ENCODE measurements around the gene AFF2.

The AFF2 gene

DNA sequence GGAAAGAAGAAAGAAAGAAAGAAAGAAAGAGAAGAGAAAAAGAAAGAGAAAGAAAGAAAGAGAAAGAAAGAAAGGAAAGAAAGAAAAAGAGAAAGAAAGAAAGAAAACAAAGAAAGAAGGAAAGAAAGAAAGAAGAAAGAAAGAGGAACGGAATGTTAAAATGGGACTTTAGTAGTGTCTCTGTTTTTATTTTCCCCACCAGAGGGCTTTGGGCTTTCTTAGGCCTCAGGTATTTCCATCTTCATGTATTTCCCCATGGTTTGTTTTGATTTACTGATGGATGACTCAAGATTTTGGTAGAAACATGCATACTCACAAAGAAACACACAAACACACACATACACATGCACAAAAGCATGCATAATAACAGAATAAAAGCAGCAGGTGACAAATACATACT lies 181.2 kb downstream of the AFF2 start:
- H3K4me1 ChIP-seq (ENCODE audit: insufficient read depth, low read length) = no peaks in the 10 kb centered on the region
- H3K9ac ChIP-seq (ENCODE audit: low read depth, low read length) = no peak overlapping the region
- H3K36me3 ChIP-seq (ENCODE audit: insufficient read depth, low read length) = no peaks in the 10 kb centered on the region
- H3K27ac ChIP-seq (ENCODE audit: low read depth, low read length) = no peak overlapping the region
- no peaks in the 10 kb centered on the region for H3K27me3 ChIP-seq (ENCODE audit: insufficient read depth, low read length)
- no peaks in the 10 kb centered on the region for H3K9me3 ChIP-seq (ENCODE audit: insufficient read depth, low read depth, low read length)
- 91% methylated on average over 1 of the region's 1 CpG for WGBS
- no peak overlapping the region for H3K4me3 ChIP-seq (ENCODE audit: low read length)

DNA sequence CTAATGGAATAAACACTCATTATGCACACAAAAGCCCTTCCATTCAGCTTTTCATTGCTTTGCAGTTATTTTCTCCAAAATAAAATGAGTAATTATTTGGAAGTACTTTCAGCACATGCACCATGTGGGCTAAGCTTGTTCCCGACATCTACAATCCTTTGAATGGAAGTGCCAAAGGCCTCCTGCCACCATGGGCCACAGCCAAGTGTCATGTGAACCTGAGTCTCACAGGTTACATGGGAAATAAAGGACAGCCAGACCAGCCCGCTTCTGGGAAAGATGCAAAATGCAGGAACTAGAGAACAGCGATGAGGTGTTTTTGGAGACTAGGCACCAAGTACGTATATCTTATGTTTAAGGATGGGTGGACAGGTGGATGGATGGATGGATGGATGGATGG lies 181.8 kb downstream of the AFF2 start:
- 98% methylated on average over 4 of the region's 4 CpGs for WGBS
- Histone ChIP-seq H3K27ac (ENCODE audit: low read depth, low read length) (no peak overlapping the region), H3K27me3 (ENCODE audit: insufficient read depth, low read length) (no peaks in the 10 kb centered on the region), H3K4me3 (ENCODE audit: low read length) (no peak overlapping the region), H3K9me3 (ENCODE audit: insufficient read depth, low read depth, low read length) (no peaks in the 10 kb centered on the region), H3K36me3 (ENCODE audit: insufficient read depth, low read length) (no peaks in the 10 kb centered on the region), H3K4me1 (ENCODE audit: insufficient read depth, low read length) (no peaks in the 10 kb centered on the region), H3K9ac (ENCODE audit: low read depth, low read length) (no peak overlapping the region)

DNA sequence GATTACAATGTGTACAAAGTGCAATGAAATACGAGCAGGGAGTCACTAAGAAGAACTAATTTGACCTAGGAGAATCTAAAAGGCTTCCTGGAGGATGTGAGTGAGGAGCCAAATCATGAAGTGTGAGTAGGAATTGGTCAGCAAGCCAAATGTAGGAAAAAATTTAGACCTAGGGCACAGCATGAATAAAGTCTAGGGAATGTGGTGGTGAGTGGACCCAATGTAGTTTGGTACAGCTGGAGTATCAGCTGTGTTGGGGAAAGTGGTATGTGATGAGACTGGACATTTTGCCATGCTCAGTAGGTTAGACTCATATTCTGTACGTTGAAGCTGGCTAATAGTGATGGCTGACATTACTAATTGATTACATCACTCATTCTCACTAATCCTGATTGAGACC lies 191.0 kb downstream of the AFF2 start:
- Histone ChIP-seq H3K9ac (ENCODE audit: low read depth, low read length) (no peak overlapping the region), H3K4me1 (ENCODE audit: insufficient read depth, low read length) (no peaks in the 10 kb centered on the region), H3K4me3 (ENCODE audit: low read length) (no peak overlapping the region), H3K27me3 (ENCODE audit: insufficient read depth, low read length) (no peaks in the 10 kb centered on the region), H3K27ac (ENCODE audit: low read depth, low read length) (no peak overlapping the region), H3K36me3 (ENCODE audit: insufficient read depth, low read length) (no peaks in the 10 kb centered on the region), H3K9me3 (ENCODE audit: insufficient read depth, low read depth, low read length) (no peaks in the 10 kb centered on the region)
- WGBS = 96% methylated on average over 2 of the region's 2 CpGs

DNA sequence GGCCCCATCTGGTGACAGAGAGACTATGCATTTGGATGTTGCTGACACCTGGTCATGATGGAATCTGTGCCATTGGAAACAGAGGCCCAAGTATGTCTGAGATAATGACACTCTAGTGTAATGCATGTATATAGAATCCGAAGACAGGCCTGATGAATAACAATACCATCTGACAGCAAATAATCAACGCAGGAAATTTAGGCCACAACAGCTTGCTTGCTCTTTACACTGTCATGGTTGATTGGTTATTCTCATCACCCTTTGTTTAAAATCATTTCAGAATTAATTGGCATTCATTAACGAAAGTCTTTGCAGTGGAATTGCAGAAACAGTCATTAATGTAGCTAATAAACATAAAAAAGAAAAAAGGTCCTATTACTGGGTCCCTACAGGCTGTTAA lies 194.8 kb downstream of the AFF2 start:
- H3K4me1 ChIP-seq (ENCODE audit: insufficient read depth, low read length) = no peaks in the 10 kb centered on the region
- no peaks in the 10 kb centered on the region for H3K36me3 ChIP-seq (ENCODE audit: insufficient read depth, low read length)
- no peak overlapping the region for H3K27ac ChIP-seq (ENCODE audit: low read depth, low read length)
- no peak overlapping the region for H3K9ac ChIP-seq (ENCODE audit: low read depth, low read length)
- H3K27me3 ChIP-seq (ENCODE audit: insufficient read depth, low read length) = no peaks in the 10 kb centered on the region
- no peaks in the 10 kb centered on the region for H3K9me3 ChIP-seq (ENCODE audit: insufficient read depth, low read depth, low read length)
- H3K4me3 ChIP-seq (ENCODE audit: low read length) = no peak overlapping the region
- no CpG with 5 or more reads among the region's 3 CpGs for WGBS

DNA sequence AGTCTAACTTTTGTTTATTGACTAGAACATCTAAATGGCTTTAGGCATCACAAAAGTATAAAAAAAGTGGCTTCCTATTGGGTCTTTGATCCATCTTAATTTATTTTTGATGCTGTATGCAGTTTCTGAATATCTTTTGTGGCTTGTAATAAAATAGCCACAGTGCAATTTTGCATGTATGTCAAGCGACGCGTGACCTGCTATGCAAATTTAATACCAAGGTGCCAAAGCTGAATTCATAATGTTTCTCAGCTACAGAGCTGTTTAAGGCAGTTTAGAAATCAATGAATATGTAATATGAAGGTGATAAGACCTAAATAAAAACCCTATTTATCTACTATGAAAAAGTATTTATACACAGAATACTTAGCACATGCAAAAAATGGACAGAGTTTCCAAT lies 197.8 kb downstream of the AFF2 start:
- WGBS = 100% methylated on average over 3 of the region's 3 CpGs
- Histone ChIP-seq H3K4me3 (ENCODE audit: low read length) (no peak overlapping the region), H3K36me3 (ENCODE audit: insufficient read depth, low read length) (no peaks in the 10 kb centered on the region), H3K4me1 (ENCODE audit: insufficient read depth, low read length) (no peaks in the 10 kb centered on the region), H3K27me3 (ENCODE audit: insufficient read depth, low read length) (no peaks in the 10 kb centered on the region), H3K9ac (ENCODE audit: low read depth, low read length) (no peak overlapping the region), H3K27ac (ENCODE audit: low read depth, low read length) (no peak overlapping the region), H3K9me3 (ENCODE audit: insufficient read depth, low read depth, low read length) (no peaks in the 10 kb centered on the region)

DNA sequence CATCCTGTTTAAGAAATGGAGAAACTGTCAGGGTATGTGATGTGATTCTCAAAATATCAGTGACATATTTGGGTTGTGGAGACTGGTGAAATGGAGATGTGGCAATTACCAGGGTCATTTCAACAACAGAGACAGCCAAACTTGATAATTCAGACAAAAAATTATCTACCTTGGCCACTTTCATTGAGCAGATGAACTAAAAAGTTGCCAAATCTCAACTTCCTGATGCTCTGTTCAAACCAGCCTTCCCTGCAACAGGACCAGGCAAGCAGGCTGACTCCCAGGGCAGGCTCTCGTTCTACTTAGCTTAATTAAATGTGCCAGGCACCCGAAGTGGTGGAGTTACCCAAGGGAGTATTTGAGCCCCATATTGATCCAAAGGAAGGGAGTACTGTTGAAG lies 199.6 kb downstream of the AFF2 start:
- Histone ChIP-seq H3K27me3 (ENCODE audit: insufficient read depth, low read length) (no peaks in the 10 kb centered on the region), H3K4me3 (ENCODE audit: low read length) (no peak overlapping the region), H3K27ac (ENCODE audit: low read depth, low read length) (no peak overlapping the region), H3K4me1 (ENCODE audit: insufficient read depth, low read length) (no peaks in the 10 kb centered on the region), H3K9me3 (ENCODE audit: insufficient read depth, low read depth, low read length) (no peaks in the 10 kb centered on the region), H3K36me3 (ENCODE audit: insufficient read depth, low read length) (no peaks in the 10 kb centered on the region), H3K9ac (ENCODE audit: low read depth, low read length) (no peak overlapping the region)
- 98% methylated on average over 2 of the region's 2 CpGs for WGBS

DNA sequence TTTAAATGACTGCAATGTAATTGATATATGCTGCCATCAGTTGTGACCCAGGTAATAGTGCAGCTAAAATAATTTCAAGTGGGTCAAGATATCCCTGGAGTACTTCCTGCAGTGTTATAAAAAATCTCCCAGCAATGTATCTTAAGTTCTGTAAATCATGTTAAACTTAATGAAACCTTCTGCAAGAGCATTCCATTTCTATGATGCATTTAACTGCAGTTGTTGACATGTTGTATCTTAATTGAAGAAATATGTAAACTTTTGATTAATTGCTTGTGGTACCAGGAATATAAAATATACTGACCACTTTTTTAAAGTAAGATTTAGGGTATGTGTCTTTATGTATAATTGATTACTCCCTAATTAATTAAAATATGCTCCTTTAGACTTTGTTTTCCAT lies 213.6 kb downstream of the AFF2 start:
- H3K4me1 ChIP-seq (ENCODE audit: insufficient read depth, low read length) = no peaks in the 10 kb centered on the region
- H3K27ac ChIP-seq (ENCODE audit: low read depth, low read length) = no peak overlapping the region
- no peak overlapping the region for H3K9ac ChIP-seq (ENCODE audit: low read depth, low read length)
- H3K27me3 ChIP-seq (ENCODE audit: insufficient read depth, low read length) = no peaks in the 10 kb centered on the region
- H3K36me3 ChIP-seq (ENCODE audit: insufficient read depth, low read length) = no peaks in the 10 kb centered on the region
- H3K4me3 ChIP-seq (ENCODE audit: low read length) = no peak overlapping the region
- H3K9me3 ChIP-seq (ENCODE audit: insufficient read depth, low read depth, low read length) = no peaks in the 10 kb centered on the region

DNA sequence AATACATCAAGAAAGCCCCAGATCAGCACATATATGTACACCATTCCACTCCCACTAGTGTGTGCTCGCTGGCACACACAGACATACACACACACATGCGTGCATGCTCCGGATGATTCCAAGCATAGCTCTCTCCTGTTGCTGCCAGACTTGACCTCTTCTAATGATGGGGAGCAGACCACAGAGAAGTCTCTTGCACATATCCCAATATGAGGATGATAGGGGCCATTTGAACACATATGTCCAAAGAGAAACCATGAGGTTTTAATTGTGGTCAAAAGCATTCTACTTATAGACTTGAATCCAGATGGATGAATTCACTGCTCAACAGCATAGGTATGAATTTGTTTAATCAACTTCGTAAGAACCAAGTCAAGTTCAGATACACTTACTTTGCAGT lies 214.9 kb downstream of the AFF2 start:
- no peaks in the 10 kb centered on the region for H3K27me3 ChIP-seq (ENCODE audit: insufficient read depth, low read length)
- H3K36me3 ChIP-seq (ENCODE audit: insufficient read depth, low read length) = no peaks in the 10 kb centered on the region
- H3K9me3 ChIP-seq (ENCODE audit: insufficient read depth, low read depth, low read length) = no peaks in the 10 kb centered on the region
- WGBS = 96% methylated on average over 4 of the region's 4 CpGs
- no peak overlapping the region for H3K27ac ChIP-seq (ENCODE audit: low read depth, low read length)
- no peak overlapping the region for H3K4me3 ChIP-seq (ENCODE audit: low read length)
- H3K4me1 ChIP-seq (ENCODE audit: insufficient read depth, low read length) = no peaks in the 10 kb centered on the region
- H3K9ac ChIP-seq (ENCODE audit: low read depth, low read length) = no peak overlapping the region

DNA sequence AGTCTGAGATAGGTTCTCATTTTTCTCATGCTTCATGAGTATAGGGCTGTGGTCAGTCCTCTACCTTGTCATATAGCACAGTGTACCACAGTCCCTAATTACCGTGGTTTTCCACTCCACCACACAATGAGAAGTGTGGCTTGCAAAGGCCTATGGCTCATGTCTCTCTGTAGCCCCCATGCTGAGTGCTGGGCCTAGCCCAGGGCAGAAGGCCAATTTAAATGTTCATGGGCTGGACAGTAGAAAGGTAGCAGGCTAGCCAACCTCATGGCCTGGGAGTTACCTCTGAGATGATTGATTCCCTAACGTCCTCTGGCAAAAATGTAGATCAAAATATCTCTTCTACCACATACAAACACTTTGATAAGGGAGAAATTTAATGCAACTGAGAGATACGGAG lies 222.5 kb downstream of the AFF2 start:
- no peak overlapping the region for H3K9ac ChIP-seq (ENCODE audit: low read depth, low read length)
- H3K9me3 ChIP-seq (ENCODE audit: insufficient read depth, low read depth, low read length) = no peaks in the 10 kb centered on the region
- H3K36me3 ChIP-seq (ENCODE audit: insufficient read depth, low read length) = no peaks in the 10 kb centered on the region
- no peaks in the 10 kb centered on the region for H3K27me3 ChIP-seq (ENCODE audit: insufficient read depth, low read length)
- H3K4me1 ChIP-seq (ENCODE audit: insufficient read depth, low read length) = no peaks in the 10 kb centered on the region
- no peak overlapping the region for H3K27ac ChIP-seq (ENCODE audit: low read depth, low read length)
- H3K4me3 ChIP-seq (ENCODE audit: low read length) = no peak overlapping the region
- WGBS = 95% methylated on average over 2 of the region's 3 CpGs

DNA sequence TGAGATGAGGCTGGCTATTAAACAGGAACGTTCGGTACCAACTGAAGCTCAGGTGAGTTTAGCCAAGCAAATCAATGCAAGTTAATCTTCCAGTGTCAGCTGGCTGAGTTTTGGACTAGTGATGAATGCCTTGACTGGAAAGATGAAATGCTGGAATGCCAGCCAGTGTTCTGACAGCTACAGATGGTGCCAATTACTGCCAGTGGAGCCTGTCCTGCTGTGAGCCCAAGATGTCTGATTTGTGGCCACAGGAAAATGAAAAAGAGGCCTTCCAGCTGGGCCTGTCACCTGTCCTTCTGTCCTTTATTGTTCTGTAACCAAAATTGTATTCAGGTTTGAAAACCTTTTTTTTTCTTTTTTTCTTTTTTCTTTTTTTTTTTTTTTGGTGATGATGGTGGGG lies 223.1 kb downstream of the AFF2 start:
- no peak overlapping the region for H3K9ac ChIP-seq (ENCODE audit: low read depth, low read length)
- no peaks in the 10 kb centered on the region for H3K9me3 ChIP-seq (ENCODE audit: insufficient read depth, low read depth, low read length)
- H3K27ac ChIP-seq (ENCODE audit: low read depth, low read length) = no peak overlapping the region
- 99% methylated on average over 2 of the region's 2 CpGs for WGBS
- no peak overlapping the region for H3K4me3 ChIP-seq (ENCODE audit: low read length)
- no peaks in the 10 kb centered on the region for H3K4me1 ChIP-seq (ENCODE audit: insufficient read depth, low read length)
- H3K27me3 ChIP-seq (ENCODE audit: insufficient read depth, low read length) = no peaks in the 10 kb centered on the region
- no peaks in the 10 kb centered on the region for H3K36me3 ChIP-seq (ENCODE audit: insufficient read depth, low read length)

DNA sequence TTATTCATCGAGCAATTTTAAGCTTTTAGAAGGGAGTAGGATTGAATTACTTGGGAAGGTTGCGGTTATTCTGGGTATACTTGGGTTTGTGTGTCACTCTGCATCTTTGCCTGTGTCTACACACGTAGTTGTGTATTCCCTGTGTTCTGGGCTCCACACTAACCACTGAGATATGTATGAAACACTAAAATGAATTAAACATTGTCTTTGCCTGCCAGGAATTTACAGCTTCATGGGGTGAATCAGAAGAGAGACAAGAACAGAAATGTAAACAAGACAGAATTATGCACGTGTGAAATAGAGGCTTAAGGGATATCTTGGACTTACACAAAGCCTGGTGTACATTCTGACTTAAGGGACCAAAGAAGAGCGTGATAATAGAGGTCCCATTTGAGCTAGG lies 228.5 kb downstream of the AFF2 start:
- Histone ChIP-seq H3K27ac (ENCODE audit: low read depth, low read length) (no peak overlapping the region), H3K4me3 (ENCODE audit: low read length) (no peak overlapping the region), H3K9me3 (ENCODE audit: insufficient read depth, low read depth, low read length) (no peaks in the 10 kb centered on the region), H3K9ac (ENCODE audit: low read depth, low read length) (no peak overlapping the region), H3K4me1 (ENCODE audit: insufficient read depth, low read length) (no peaks in the 10 kb centered on the region), H3K27me3 (ENCODE audit: insufficient read depth, low read length) (no peaks in the 10 kb centered on the region), H3K36me3 (ENCODE audit: insufficient read depth, low read length) (no peaks in the 10 kb centered on the region)
- WGBS = 92% methylated on average over 4 of the region's 5 CpGs

DNA sequence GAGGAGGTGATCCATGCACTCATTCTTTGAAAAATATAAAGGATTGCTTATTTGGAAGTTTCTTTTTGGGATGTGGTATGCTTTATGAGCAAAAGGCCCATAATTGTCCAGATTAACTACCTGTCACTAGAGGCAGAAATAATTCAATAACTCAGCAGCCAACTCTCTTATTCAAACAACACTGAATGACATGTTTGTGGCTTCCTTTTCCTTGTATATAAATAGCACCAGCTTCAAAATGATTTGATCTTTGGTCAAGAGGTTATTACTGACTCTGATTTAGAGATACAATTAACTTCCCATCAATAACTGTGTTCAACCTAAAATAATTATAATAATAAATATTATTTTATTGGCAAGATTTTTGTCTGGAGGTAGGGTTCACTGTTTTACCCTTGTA lies 232.3 kb downstream of the AFF2 start:
- Histone ChIP-seq H3K9ac (ENCODE audit: low read depth, low read length) (no peak overlapping the region), H3K27ac (ENCODE audit: low read depth, low read length) (no peak overlapping the region), H3K9me3 (ENCODE audit: insufficient read depth, low read depth, low read length) (no peaks in the 10 kb centered on the region), H3K4me3 (ENCODE audit: low read length) (no peak overlapping the region), H3K36me3 (ENCODE audit: insufficient read depth, low read length) (no peaks in the 10 kb centered on the region), H3K4me1 (ENCODE audit: insufficient read depth, low read length) (no peaks in the 10 kb centered on the region), H3K27me3 (ENCODE audit: insufficient read depth, low read length) (no peaks in the 10 kb centered on the region)
